Raji (cell line): ENCODE results near the gene PCDH10.

ENCODE experiments used
- POLR2A ChIP-seq: IDR thresholded peaks from 2 replicates; pipeline ENCODE4 v1.6.1; 2011; ENCODE audit warnings: low read depth, low read length, control low read depth; ENCODE audit not compliant: insufficient read depth

PCDH10 gene, protein sequence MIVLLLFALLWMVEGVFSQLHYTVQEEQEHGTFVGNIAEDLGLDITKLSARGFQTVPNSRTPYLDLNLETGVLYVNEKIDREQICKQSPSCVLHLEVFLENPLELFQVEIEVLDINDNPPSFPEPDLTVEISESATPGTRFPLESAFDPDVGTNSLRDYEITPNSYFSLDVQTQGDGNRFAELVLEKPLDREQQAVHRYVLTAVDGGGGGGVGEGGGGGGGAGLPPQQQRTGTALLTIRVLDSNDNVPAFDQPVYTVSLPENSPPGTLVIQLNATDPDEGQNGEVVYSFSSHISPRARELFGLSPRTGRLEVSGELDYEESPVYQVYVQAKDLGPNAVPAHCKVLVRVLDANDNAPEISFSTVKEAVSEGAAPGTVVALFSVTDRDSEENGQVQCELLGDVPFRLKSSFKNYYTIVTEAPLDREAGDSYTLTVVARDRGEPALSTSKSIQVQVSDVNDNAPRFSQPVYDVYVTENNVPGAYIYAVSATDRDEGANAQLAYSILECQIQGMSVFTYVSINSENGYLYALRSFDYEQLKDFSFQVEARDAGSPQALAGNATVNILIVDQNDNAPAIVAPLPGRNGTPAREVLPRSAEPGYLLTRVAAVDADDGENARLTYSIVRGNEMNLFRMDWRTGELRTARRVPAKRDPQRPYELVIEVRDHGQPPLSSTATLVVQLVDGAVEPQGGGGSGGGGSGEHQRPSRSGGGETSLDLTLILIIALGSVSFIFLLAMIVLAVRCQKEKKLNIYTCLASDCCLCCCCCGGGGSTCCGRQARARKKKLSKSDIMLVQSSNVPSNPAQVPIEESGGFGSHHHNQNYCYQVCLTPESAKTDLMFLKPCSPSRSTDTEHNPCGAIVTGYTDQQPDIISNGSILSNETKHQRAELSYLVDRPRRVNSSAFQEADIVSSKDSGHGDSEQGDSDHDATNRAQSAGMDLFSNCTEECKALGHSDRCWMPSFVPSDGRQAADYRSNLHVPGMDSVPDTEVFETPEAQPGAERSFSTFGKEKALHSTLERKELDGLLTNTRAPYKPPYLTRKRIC

GRCh38 chr4:133148690-133149363, at the start of gene PCDH10:
Gene PCDH10 (plus strand): TSS chr4:133149294. CDS start chr4:133150141, 847 bp downstream.
- no peak for TF ChIP-seq POLR2A

GRCh38 chr4:133102043-133102442, 47.1 kb upstream of the PCDH10 start:
- no peak for TF ChIP-seq POLR2A

DNA sequence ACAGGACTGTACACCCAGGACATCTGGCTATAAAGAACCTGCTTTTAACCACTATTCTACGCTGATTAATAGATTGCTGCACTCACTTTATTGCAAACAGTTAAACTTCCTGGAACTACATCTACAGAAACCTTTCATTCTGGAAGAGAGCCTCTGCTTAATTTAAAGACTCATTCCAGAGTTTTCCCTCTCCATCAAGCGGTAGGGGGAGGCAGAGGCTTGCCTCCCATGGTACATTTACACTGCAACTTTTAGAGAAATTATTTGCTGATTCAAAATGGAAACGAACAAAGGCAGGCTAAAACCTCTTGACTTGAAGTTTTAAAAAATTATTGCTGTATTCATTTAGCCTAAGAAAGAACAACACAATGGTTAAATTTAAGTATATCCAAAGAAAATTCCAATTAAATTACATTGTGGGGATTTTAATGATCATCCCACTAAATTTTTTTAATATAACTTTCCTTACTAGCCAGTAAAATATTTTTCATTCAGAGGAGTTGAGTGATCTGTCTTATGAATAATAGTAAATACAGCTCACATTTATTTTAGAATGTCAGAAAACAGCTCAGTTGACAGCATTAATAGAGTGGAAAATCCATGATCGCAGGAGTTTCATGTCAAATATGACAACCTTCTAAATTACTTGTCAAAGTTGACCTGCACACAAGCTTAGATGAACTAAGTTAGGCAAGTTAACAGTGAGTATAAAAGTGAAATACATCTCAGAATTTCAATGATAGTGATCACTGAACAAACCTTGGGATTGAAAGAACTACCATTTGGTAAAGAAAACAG, 46.3 kb upstream of the PCDH10 start:
- TF ChIP-seq POLR2A, result no peak

GRCh38 chr4:133112641-133113040, 36.5 kb upstream of the PCDH10 start:
- no peak for TF ChIP-seq POLR2A

- TF ChIP-seq POLR2A, result no peak
Measured at GRCh38 chr4:133124746-133125145, 24.3 kb upstream of the PCDH10 start.

GRCh38 chr4:133127500-133127899, 21.6 kb upstream of the PCDH10 start:
- no peak for TF ChIP-seq POLR2A

DNA sequence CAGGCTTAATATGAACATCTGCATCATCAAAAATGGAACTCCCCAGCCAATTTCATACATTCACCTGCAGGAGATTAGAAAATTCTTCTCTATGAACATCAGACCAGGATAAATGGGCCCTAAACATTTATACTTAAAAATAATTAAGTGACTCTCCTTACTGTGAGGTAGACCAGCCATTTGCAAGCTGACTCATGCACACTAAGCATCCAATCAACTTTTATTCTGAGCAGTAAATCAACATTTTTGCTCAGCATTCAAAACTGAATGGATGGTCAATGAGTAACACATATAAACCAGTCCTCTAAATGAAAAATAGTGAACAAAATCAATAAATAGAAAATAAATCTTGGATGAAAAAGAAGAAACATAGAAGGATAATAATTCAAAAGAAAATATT, 19.9 kb upstream of the PCDH10 start:
- no peak for TF ChIP-seq POLR2A

- no peak for TF ChIP-seq POLR2A
Measured at GRCh38 chr4:133130171-133130570, 18.9 kb upstream of the PCDH10 start.

DNA sequence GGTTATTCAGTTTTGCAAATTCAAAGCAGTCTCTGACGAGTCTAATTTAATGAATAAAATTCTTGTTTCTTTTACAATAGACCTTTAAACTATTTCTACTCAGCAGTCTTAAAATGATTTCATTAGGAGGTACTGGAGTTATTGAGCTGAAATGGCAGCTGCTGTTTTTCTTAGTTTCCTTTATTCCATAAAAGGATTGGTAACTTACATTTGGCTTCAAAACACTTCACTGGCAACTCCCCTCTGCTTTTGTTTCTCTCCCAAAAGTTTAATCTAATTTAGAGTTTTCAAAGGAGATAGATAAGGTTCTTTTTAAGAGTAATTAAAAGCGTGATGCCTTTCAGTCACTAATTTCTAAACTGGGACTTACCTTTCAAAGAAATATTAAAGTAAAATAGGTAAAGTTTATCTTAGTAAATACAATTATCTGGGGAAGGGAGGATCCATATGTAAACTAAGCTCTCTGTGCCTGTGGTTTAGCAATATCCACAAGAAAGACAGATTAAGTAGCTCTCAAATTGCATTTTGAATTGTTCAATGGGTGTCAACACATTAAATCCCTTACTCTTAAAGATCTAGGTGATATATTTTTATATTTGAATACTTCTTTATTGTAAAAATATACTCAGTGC, 17.1 kb upstream of the PCDH10 start:
- TF ChIP-seq POLR2A, result no peak

GRCh38 chr4:133136833-133137232, 12.3 kb upstream of the PCDH10 start:
- no peak for TF ChIP-seq POLR2A

DNA sequence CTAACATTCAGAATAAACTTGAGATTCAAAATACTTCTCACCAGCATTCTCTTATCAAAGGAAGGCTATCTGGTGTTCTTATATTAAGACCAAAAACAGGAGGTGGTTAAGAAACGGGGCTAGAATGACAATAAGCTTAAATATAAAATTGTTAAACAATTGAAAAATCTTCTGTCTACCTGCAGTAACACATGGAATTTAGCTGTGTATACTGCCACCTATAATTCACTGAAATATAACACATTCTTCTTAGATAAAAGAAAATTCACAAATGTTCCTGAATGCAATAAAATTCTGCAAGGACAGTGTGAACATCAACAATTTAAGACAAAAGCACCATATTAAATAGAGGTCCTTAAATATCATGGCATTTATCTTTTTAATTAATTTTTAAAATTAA, 11.5 kb upstream of the PCDH10 start:
- TF ChIP-seq POLR2A, result no peak

GRCh38 chr4:133143775-133144430, 5.2 kb upstream of the PCDH10 start:
- no peak for TF ChIP-seq POLR2A

DNA sequence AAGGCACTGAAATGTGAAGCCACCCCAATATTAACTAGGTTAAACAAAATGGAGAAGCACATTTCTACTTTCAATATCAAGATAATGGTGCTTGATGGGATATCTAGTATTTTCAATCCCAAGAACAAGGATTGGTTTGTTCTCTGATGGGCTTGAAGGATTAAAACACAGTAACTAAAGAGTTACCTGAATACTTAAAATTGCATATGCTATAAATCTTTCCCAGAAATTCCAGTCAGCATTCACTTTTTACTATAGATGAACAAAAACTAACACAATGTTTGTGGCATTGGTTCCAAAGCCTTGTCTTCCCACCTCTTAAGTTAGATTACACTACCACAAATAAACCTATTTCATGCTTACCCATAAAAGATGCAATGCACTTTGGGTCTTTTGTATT, 3.9 kb upstream of the PCDH10 start:
- no peak for TF ChIP-seq POLR2A

DNA sequence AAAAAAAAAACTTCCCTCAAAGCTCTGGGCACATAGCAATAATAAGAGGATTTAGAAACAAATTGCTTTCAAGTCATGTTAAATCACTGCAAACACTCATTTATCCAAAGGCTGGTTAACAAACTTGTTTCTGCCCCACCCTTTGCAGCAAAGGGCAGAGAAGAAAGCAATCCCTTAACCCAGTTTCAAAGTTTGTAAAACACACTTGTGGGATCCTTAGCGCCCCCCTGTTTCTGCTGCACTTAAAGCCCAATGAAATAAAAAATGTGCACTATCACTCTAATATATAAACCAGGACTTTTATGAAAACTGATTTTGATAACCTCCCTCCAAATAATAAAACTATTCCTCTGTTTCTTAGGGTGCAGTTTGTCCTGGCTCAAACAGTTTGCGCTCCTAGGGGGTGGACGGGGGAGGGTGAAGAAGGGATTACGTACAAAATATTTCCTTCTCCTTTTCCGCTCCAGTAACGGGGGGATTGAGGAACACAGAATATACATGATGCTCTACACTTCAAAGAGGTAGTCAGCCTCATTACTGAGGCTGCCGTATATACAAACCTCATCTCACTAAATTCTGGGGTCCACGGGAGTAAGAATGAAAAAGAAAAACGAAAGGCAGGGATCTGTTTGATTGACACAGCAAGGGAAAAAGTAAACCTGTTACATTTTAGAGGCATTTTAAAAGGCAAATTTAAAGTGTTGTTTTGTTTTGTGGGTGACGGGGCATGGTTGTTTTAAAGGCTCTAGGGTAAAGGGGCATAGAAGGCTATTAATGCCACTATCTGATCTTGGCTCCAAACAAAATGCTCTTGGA, 3.1 kb upstream of the PCDH10 start:
- no peak for TF ChIP-seq POLR2A
